Measurements from ENCODE around the gene TMEM132E.

Gene TMEM132E

DNA sequence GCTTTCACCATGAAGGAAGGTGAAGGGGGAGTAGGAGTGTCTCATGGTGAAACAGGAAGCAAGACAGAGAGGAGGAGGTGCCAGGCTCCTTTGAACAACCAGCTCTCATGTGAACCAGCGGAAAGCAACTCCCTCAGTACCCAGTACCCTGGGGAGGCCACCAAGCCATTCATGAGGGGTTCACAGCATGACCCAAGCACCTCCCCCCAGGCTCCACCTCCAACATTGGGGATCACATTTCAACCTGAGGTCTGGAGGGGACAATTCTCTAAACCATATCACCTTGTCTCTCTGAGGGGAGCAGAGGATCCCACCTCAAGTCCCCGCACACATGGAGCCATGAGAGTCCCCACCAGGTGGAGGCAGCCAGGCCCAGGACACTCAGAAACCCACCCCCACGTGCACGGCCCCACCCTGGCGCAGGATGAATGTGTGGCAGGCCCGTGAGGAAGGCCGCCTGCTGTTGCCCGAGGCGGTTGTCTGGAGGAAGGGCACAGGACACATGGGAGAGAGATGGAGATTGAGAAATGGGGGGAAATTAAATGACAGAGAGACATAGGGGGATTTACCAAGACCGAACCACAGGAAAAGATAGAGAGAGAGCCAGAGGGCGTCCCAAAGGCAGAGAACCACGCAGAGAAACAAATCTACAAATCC lies 85.9 kb downstream of the TMEM132E start:
- no peak for DNase-seq (ENCODE audit: low read depth in 2 of 2)

DNA sequence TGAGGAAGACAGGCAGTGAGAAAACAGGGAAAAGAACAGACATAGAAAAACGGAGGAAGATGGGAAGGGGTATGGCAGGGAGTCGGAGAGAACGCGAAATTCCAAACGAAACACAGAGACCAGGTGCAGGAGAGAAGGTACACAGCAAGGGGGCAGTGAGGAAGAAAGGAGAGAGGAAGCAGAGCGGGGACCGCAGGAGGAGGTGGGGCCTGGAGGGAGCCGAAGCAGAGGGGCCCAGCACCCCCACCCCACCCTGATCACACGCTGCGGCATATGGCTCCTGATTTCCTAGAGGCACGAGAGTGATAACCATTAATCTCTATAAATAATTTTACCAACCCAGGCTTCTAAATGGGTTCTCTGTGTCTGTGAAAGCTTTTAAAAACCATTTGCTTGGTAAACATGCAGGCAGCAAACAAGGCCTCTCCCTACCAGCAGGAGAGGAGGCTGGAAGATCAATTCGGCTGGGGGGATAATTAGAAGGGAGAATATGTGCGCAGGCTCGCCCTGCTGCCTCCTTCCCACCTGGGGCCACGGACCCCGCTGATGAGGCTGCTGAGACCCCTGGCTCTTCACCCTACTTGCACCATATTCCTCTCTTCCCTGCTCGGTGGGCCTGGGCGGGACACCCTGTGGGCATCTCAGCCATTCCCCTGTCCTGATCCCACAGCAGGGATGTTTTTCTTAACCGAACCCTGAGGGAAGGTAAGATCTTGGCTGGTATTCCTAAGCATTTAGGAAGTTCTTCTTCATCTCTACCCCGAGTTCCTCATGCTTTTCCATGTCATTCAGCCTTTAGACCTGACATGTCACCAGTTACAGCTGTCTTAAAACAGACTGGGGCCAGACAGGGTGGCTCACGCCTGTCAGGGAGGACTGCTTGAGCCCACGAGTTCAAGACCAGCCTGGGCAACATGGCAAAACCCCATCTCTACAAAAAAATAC lies 86.7 kb downstream of the TMEM132E start:
- no peak for DNase-seq (ENCODE audit: low read depth in 2 of 2)

DNA sequence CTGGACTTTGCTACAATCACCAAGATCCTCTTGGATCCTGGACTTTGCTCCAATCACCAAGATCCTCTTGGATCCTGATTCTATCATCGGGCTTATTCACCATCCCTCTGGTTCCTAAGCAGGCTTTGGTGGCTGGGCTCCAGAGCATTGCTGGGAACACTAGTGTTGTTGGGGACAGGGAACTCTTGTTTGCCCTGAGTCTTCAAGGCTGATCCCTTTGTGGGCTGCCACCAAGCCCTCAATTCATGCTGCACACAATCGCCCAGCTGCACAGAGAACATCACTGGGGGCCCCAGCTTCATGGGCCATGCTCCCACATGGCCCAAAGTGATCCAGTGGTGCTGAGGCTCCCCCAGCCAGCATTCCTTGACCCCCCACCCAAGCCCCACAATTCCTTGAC lies 88.3 kb downstream of the TMEM132E start:
- no peak for DNase-seq (ENCODE audit: low read depth in 2 of 2)

DNA sequence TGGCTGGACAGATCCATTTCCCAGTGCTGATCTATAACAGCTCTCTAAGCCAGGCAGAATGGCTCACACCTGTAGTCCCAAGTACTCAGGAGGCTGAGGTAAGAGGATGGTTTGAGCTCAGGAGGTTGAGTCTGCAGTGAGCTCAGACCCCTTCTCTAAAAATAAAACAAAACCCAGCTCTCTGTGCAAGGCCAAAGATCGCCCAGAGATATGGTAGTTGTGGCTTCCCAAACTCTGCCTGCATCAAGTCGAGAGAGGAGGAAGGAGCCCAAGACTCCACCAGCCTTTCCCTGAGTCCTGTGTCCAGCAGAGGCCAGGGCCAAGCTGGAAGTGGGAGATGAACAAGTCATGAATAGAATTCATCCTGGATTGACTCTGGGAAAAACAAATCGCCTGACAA lies 88.8 kb downstream of the TMEM132E start:
- DNase-seq (ENCODE audit: low read depth in 2 of 2): no peak

DNA sequence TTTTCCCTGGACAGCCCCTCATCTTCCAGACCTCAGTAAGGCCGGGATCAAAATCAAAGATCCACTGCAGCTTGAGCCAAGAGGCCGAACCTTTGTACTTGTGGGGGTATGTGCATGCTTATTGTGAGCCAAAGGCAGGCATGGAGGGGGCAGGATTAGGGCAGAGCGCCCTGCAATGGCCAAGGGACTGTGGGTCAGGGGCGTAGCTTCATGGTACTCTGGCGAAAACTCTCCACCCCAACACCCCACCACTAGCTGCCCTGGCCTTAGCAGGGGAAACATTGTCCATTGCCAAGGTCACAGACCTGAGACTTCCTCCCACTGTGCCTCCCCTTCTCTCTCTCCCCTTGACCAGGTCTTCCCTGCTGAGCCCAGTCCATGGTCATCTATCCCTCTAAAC lies 90.1 kb downstream of the TMEM132E start:
- DNase-seq (ENCODE audit: low read depth in 2 of 2): no peak

DNA sequence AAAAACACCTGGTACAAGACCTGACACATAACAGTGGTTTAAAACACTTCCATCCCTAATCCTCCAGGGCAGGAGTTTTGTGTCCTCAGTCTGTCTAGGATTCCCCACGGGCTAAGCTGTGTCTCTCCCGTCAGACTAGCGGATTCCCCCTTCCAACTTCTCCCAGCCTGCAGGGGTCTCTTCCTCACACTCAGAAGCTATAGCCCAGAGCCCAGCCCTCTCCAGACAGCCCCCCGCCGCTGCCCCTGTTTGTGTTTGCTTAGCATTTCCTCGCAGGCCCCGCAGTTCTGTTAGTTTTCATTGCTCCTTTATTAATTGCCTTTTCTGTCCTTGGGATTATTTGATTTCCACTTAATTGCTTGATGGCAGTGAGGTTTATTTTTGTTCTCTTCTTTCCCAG lies 91.2 kb downstream of the TMEM132E start:
- no peak for DNase-seq (ENCODE audit: low read depth in 2 of 2)

DNA sequence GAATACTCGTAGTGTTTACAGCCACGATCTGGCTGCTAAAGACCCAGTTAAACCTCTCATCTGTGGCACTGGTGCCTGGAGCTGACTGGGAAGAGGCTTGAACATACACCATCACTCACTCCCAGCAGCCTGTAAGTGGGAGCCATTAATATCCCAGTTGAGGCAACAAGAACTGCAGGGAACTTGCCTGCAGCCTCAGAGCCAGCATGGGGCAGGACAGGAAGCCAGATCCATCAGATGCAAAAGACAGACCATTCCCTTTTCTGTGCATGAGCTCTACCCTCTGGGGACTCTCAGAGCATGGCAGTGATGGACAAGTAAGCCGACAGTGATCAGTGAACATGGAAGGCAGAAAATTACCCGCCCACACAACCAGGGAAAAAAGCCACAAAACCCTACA lies 91.8 kb downstream of the TMEM132E start:
- no peak for DNase-seq (ENCODE audit: low read depth in 2 of 2)

DNA sequence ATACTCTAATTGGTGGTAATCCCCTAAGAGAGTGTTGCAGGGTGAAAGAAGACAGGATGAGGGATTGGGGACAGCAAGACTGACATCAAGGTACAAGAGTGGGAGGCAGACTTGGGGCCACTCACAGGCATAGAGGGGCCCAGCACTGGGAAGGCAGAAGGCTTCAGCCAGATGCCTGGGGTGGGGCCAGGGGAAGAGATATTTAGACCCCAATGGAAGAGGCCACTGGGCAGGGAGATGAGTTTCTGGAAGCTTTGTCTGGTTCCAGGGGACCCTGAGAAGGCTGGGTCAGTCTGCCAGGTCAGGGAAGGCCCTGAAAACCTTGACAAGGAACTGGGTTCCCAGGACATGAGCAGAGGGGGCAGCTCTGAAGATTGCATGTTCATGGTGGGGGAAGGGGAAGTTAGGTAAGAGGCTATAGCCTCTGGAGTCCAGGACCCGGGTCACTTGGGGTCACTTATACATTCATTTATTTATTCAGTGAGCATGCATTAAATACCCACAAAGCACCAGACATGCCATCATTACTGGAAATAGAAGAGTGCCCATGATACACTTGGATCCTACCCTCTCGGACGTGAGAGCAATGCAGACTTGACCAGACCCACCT lies 92.9 kb downstream of the TMEM132E start:
- DNase-seq (ENCODE audit: low read depth in 2 of 2): no peak

DNA sequence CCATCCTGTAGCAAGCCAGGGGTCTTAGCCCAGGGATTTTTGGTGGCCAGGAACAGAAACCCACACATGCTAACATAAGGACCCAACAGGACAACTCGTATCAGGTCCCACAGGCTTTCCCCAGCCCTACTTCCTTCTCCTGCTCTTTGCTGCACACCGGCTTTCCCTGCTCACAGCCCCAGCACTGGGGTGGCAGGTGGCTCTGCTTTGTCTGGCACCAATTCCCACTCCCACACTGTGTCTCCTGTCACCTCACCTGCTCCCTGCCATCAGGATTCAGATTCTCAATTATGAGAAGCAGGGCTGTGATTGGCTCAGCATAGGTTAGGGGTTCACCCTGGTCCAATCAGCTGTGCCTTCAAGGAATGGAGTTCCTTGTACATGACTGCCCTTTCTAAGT lies 94.1 kb downstream of the TMEM132E start:
- no peak for DNase-seq (ENCODE audit: low read depth in 2 of 2)

DNA sequence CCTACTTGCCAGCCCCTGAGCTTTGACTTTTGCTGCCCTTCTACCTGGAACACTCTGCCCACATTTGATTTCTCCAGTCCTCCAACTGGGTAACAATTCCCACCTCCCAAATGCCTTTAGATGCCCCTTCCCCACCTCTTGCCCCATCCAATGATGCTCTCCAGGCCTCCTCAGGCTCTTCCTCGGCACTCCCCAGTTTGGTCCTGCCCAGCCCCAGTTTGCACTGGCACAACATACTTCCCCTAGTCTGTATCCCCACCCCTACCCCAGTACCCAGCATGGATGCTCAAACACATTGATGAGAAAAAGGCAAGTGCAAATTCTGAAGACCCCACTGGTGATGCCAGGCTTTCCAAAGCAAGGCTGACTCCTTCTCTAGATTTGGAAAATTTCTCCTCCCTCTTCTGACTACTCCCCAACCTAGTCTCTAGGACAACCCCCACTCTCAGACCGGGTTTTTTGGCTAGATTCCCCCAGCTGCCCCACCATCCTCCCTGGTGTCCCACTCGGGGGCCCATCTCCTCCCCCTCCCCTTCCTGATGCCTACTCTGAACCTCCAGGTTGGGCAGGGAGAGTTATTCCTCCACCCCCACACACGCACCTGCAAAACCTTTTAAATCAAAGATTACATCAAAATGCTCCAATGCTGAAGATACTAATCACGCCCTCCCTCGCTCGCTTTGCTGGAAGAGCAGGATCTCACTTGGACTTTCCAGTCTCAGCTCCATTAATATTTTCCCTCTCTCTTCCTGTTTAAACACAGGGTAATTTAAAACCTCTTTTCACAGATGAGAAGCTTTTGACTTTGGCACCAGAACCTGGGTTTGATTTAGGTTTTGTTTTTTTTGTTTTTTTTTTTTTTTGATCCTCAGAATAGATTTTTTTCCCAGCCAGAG lies 94.9 kb downstream of the TMEM132E start:
- no peak for DNase-seq (ENCODE audit: low read depth in 2 of 2)

DNA sequence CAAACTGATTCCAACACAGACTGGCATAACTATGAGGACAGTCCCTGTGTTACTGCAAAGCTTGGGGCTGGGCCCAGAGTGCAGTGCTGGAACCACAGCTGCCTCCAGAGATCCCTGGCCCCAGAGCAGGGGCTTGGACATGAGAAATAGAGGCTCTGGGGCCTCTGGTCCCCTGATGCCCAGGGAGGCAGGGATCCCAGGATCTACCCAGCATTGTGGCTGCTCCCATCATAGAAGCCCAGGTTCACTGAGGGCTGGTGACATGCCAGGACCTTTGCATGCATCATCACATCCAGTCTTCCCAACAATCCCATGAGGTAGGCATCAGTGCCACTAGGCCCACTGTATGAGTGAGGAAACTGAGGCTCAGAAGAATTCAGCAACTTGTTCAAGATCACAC lies 95.8 kb downstream of the TMEM132E start:
- no peak for DNase-seq (ENCODE audit: low read depth in 2 of 2)

DNA sequence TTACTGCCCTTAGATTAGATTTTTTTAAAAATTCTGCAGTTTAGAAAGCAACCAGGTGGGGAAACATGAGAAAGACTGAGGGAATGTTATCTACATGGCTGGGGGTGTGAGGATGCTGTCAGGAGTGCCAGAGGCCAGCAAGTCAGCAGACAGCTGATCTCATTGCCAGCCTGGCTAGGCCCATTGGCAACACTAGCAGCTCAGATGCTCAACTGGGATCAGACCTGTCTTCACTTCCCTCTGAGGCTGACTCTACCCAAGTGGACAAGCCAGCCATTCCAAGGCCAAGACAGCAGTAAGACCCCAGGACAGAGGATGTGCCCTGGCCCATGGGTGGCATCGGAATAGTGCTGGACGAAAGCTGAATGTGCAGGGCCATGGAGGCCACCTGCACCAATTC lies 96.2 kb downstream of the TMEM132E start:
- no peak for DNase-seq (ENCODE audit: low read depth in 2 of 2)

DNA sequence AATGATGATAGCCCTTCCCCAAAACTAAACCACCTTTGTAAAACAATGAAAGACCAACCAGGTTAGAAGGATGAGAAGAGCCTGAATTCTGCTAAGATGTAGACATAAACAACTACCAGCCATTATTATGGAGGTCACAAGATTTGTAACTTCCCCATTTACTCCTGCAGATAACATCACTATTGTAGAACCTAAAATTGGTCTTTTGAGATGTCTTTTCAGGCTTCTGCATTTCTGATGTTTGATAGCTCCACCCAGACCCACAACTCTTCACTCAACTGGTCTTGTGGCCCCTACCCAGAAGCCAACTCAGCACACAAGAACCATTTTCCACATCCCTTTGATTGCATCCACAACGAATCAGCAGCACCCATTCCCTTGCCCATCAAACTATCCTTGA lies 100.8 kb downstream of the TMEM132E start:
- no peak for DNase-seq (ENCODE audit: low read depth in 2 of 2)

DNA sequence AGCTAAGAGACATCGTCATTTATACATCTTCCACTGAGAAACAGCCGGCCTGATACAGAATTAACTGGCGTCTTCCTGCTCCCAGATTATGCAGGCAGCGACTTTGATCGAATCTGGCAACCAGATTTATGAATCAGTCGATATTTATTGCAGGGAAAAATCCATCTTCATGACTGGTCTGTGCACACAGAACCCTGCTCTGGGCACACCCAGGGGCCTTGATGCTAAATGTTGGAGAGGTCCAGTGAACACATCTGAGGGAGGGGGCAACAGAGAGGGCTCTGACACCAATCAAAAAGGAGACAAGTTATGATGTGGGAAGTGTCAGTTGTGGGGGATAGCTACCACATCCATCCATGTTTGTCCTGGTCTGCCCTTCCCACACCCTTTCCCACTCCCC lies 102.9 kb downstream of the TMEM132E start:
- no peak for DNase-seq (ENCODE audit: low read depth in 2 of 2)

DNA sequence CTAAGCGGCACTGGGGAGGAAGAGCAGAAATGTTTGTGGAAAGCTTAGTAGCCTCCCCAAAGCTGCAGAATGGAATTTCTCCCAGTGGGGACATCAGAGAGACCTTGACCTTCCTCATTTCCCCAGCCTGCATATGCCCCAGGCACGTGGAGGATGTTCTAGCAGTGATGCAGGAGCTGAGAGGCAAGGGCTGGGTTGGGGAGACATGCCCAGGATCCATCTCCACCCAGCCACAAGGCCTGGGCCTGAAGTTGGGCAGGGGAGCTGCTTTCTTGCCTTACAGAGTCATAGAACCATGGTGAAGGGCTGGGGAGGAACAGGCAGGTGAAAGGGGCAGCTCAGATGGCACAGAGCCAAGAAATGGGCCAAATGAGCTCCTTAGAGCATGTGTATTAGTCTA lies 104.0 kb downstream of the TMEM132E start:
- no peak for DNase-seq (ENCODE audit: low read depth in 2 of 2)
